ENCODE data around the gene IL17C.

The IL17C gene

DNA sequence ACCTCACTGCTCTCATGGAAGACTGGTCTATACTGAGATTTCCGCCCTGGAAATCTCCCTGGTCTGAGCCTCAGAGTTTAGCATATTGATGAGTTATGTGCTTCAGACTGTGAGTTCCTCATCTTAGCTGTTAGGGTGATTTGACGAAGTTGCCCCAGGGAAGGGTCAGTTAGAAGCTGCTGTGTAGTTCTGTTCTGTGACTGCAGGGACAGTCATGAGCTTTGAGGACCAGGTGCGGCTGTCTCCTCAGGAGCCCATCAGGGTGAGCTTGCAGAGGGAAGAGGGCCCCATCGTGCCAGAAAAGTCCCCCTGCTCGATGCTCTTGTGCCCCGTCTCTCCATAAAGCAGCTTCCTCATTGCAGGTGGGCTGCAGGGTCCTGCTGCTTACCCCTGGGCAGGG is 28.3 kb upstream of the IL17C start:
- Histone ChIP-seq H3F3A (ENCODE audit: insufficient read depth) (no peaks in the 10 kb centered on the region), H4K20me1 (ENCODE audit: low read depth, low read length) (no peaks in the 10 kb centered on the region), H2AFZ (ENCODE audit: low read depth, low read length, severe bottlenecking) (no peak overlapping the region), H3K9me2 (replicated peaks; ENCODE audit: insufficient read depth, low read length) (no peaks in the 10 kb centered on the region), H3K79me2 (ENCODE audit: insufficient read depth, low read length) (0 out of 2 replicates have a peak, but pooled peaks cover 7% of the 10 kb centered on the region), H3K36me3 (ENCODE audit: low read length) (peaks cover 5% of the 10 kb centered on the region; the same call in 1 of the 2 replicates), H3K4me3 (ENCODE audit: insufficient read depth, low read length, poor library complexity, severe bottlenecking) (no peak overlapping the region), H3K4me2 (ENCODE audit: low read depth, low read length, poor library complexity, severe bottlenecking) (no peak overlapping the region), H3K27me3 (ENCODE audit: low read length) (no peaks in the 10 kb centered on the region), H3K9ac (ENCODE audit: low read length) (no peak overlapping the region), H3K9me3 (ENCODE audit: insufficient read depth, low read length) (no peaks in the 10 kb centered on the region), H3K27ac (ENCODE audit: low read depth, low read length) (no peak overlapping the region)
- no peak for TF ChIP-seq EZH2phosphoT487 (conservative IDR thresholded peaks at IDR 0.05; ENCODE audit: low read length)
- TF ChIP-seq, protein P1, sequence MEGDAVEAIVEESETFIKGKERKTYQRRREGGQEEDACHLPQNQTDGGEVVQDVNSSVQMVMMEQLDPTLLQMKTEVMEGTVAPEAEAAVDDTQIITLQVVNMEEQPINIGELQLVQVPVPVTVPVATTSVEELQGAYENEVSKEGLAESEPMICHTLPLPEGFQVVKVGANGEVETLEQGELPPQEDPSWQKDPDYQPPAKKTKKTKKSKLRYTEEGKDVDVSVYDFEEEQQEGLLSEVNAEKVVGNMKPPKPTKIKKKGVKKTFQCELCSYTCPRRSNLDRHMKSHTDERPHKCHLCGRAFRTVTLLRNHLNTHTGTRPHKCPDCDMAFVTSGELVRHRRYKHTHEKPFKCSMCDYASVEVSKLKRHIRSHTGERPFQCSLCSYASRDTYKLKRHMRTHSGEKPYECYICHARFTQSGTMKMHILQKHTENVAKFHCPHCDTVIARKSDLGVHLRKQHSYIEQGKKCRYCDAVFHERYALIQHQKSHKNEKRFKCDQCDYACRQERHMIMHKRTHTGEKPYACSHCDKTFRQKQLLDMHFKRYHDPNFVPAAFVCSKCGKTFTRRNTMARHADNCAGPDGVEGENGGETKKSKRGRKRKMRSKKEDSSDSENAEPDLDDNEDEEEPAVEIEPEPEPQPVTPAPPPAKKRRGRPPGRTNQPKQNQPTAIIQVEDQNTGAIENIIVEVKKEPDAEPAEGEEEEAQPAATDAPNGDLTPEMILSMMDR (IDR thresholded peaks at IDR 0.05; ENCODE audit: insufficient read depth, low read length, poor library complexity, severe bottlenecking), result no peak

DNA sequence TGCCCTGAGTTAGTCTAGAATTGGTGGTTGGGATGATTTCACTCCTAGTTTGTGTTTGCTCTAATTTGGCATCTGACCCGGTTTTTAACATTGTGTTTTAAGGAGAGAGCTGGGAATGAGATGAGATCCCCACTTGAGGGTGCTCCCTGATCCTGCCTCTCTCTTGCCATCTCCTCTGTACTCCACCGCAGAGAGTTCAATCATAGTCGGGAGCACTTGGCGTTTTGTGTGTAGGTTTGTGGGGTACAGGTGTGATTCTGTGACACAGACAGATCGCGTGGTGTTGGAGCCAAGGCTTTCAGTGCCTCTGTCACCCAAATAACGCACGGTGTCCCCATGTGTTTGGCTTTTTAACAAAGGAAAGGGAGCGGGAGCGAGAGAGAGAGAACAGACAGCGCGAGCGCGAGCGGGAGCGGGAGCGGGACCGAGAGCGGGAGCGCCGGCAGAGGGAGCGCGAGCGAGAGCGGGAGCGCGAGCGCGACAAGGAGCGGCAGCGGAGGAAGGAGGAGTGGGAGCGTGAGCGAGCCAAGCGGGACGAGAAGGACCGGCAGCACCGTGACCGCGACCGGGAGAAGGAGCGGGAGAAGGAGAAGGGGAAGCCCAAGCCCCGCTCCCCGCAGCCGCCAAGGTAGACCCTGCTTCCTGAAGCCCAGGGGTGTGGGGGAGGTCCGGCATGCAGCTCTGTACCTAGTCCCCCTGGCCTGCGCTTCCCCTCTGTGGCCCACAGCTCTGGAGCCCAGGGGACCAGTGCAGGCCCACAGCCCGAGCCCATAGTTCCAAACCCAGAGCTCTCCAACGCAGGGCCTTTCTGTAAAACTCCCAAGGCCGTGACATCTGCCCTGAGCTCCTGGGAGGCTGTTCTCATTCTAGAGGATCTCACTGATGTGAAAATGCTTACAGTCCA is 27.2 kb upstream of the IL17C start:
- Histone ChIP-seq H3K9me2 (replicated peaks; ENCODE audit: insufficient read depth, low read length) (no peaks in the 10 kb centered on the region), H4K20me1 (ENCODE audit: low read depth, low read length) (peaks cover 3% of the 10 kb centered on the region; the same call in 1 of the 2 replicates), H3K4me2 (ENCODE audit: low read depth, low read length, poor library complexity, severe bottlenecking) (no peak overlapping the region), H3K9ac (ENCODE audit: low read length) (no peak overlapping the region), H3F3A (ENCODE audit: insufficient read depth) (no peaks in the 10 kb centered on the region), H3K4me3 (ENCODE audit: insufficient read depth, low read length, poor library complexity, severe bottlenecking) (no peak overlapping the region), H3K27me3 (ENCODE audit: low read length) (no peaks in the 10 kb centered on the region), H3K79me2 (ENCODE audit: insufficient read depth, low read length) (0 out of 2 replicates have a peak, but pooled peaks cover 14% of the 10 kb centered on the region), H3K36me3 (ENCODE audit: low read length) (peaks cover 5% of the 10 kb centered on the region; the same call in 1 of the 2 replicates), H2AFZ (ENCODE audit: low read depth, low read length, severe bottlenecking) (no peak overlapping the region), H3K9me3 (ENCODE audit: insufficient read depth, low read length) (no peaks in the 10 kb centered on the region), H3K27ac (ENCODE audit: low read depth, low read length) (no peak overlapping the region)
- TF ChIP-seq, protein P1 (IDR thresholded peaks at IDR 0.05; ENCODE audit: insufficient read depth, low read length, poor library complexity, severe bottlenecking), result no peak
- no peak for TF ChIP-seq EZH2phosphoT487 (conservative IDR thresholded peaks at IDR 0.05; ENCODE audit: low read length)

DNA sequence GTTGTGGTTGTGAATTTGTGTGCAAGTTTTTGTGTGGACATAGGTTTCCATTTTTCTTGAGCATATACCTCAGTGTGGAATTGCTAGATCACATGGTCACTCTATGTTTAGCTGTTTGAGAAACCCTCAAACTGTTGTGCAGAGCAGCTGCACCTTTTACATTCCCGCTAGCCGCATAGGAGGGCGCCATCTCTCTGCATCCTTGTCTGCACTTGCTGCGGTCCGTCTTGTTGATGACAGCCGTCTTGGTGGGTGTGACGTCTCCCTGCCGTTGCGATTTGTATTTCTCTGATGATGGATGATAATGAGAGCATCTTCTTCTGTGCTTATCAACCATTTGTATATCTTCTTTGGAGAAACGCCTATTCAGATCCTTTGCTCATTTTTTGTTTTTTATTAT is 25.1 kb upstream of the IL17C start:
- Histone ChIP-seq H4K20me1 (ENCODE audit: low read depth, low read length) (peaks cover 3% of the 10 kb centered on the region; the same call in 1 of the 2 replicates), H3K4me3 (ENCODE audit: insufficient read depth, low read length, poor library complexity, severe bottlenecking) (no peak overlapping the region), H3K36me3 (ENCODE audit: low read length) (peaks cover 5% of the 10 kb centered on the region; the same call in 1 of the 2 replicates), H3K9ac (ENCODE audit: low read length) (no peak overlapping the region), H3K27me3 (ENCODE audit: low read length) (no peaks in the 10 kb centered on the region), H3K4me2 (ENCODE audit: low read depth, low read length, poor library complexity, severe bottlenecking) (no peak overlapping the region), H3K9me3 (ENCODE audit: insufficient read depth, low read length) (no peaks in the 10 kb centered on the region), H2AFZ (ENCODE audit: low read depth, low read length, severe bottlenecking) (no peak overlapping the region), H3K9me2 (replicated peaks; ENCODE audit: insufficient read depth, low read length) (no peaks in the 10 kb centered on the region), H3F3A (ENCODE audit: insufficient read depth) (no peaks in the 10 kb centered on the region), H3K27ac (ENCODE audit: low read depth, low read length) (no peak overlapping the region), H3K79me2 (ENCODE audit: insufficient read depth, low read length) (0 out of 2 replicates have a peak, but pooled peaks cover 7% of the 10 kb centered on the region)
- TF ChIP-seq EZH2phosphoT487 (conservative IDR thresholded peaks at IDR 0.05; ENCODE audit: low read length), result no peak
- TF ChIP-seq, protein P1 (IDR thresholded peaks at IDR 0.05; ENCODE audit: insufficient read depth, low read length, poor library complexity, severe bottlenecking), result no peak

Measured in SU-DHL-6 (cell line).